IMR-90 (cell line): Measurements from ENCODE around the gene TARS3. TPM values are rescaled to one million over a fixed set of nuclear protein-coding genes. Genes with fewer than 3 reads are reported as not detected.

Experiments
- ATAC-seq: fragments of 200-7000 bp; cut with Tn5 transposase; 2 replicates; pipeline ENCODE4 v1.9.1; 2020; ENCODE audit warnings: low read depth, mild to moderate bottlenecking, moderate library complexity
- BruUV-seq: library from RNA; stranded (reverse); fragments of 400-500 nt; replicated peaks from 2 replicates; lab custom pipeline; 2021; lab: Mats Ljungman, UMichigan
- CTCF ChIA-PET: fragments of 300-600 bp; formaldehyde crosslinking; extraction: SDS; loops from one replicate; lab custom pipeline; 2021; ENCODE audit warnings: antibody characterized with exemption; lab: Yijun Ruan, JAX
- POLR2A ChIA-PET: fragments of 300-600 bp; sonication (Branson Sonifier 250); formaldehyde crosslinking; loops from one replicate; lab custom pipeline; 2022; ENCODE audit warnings: antibody characterized with exemption; ENCODE audit not compliant: unreplicated experiment; lab: Charles Lee
- DNase-seq: peaks from one replicate; pipeline ENCODE4 v3.0.0; 2013
- H2AFZ ChIP-seq: replicated peaks from 2 replicates; pipeline ENCODE3; 2013; ENCODE audit warnings: low read length, mild to moderate bottlenecking; ENCODE audit not compliant: poor library complexity
- H2AK5ac ChIP-seq: 2 replicates; pipeline ENCODE4 v1.6.1; 2013; ENCODE audit warnings: low read depth, low read length, inconsistent platforms
- H2AK9ac ChIP-seq: replicated peaks from 2 replicates; pipeline ENCODE3; 2013; ENCODE audit warnings: mild to moderate bottlenecking, low read depth, low read length, moderate library complexity; ENCODE audit not compliant: poor library complexity
- H2BK120ac ChIP-seq: 2 replicates; pipeline ENCODE4 v1.6.1; 2013; ENCODE audit warnings: low read depth, low read length, inconsistent platforms
- H2BK15ac ChIP-seq: 3 replicates; pipeline ENCODE4 v1.6.1; 2013; ENCODE audit warnings: low read depth, low read length, inconsistent platforms
- H2BK20ac ChIP-seq: 2 replicates; pipeline ENCODE4 v1.6.1; 2013; ENCODE audit warnings: low read depth, mild to moderate bottlenecking, inconsistent platforms, low read length, moderate library complexity
- H2BK5ac ChIP-seq: 2 replicates; pipeline ENCODE4 v1.6.1; 2013; ENCODE audit warnings: mild to moderate bottlenecking, low read depth, low read length, inconsistent platforms; ENCODE audit not compliant: poor library complexity, severe bottlenecking
- H3K14ac ChIP-seq: replicated peaks from 2 replicates; pipeline ENCODE4 v1.6.1; 2013; ENCODE audit warnings: low read depth, low read length, inconsistent platforms
- H3K18ac ChIP-seq: 2 replicates; pipeline ENCODE4 v1.6.1; 2013; ENCODE audit warnings: low read depth, low read length, control low read depth
- H3K23ac ChIP-seq: 2 replicates; pipeline ENCODE4 v1.6.1; 2013; ENCODE audit warnings: low read depth, low read length, inconsistent platforms
- H3K27ac ChIP-seq: 2 replicates; pipeline ENCODE4 v1.5.1; 2013; ENCODE audit warnings: mild to moderate bottlenecking, control low read depth, low read length; ENCODE audit not compliant: insufficient read depth
- H3K27me3 ChIP-seq: 2 replicates; pipeline ENCODE4 v1.6.1; 2013; ENCODE audit warnings: low read length; ENCODE audit not compliant: control insufficient read depth, insufficient read depth
- H3K36me3 ChIP-seq: 2 replicates; pipeline ENCODE4 v1.6.1; 2013; ENCODE audit warnings: low read length, mixed read lengths; ENCODE audit not compliant: control insufficient read depth, insufficient read depth
- H3K4ac ChIP-seq: 2 replicates; pipeline ENCODE4 v1.6.1; 2013; ENCODE audit warnings: low read depth, low read length, inconsistent platforms
- H3K4me1 ChIP-seq: 2 replicates; pipeline ENCODE4 v1.6.1; 2013; ENCODE audit warnings: low read length, mixed read lengths; ENCODE audit not compliant: control insufficient read depth, insufficient read depth
- H3K4me2 ChIP-seq: 2 replicates; pipeline ENCODE4 v1.6.1; 2013; ENCODE audit warnings: low read depth, mild to moderate bottlenecking, control low read depth, low read length, moderate library complexity
- H3K4me3 ChIP-seq: 2 replicates; pipeline ENCODE4 v1.5.1; 2013; ENCODE audit warnings: low read depth, mild to moderate bottlenecking, control low read depth, low read length, moderate library complexity; ENCODE audit not compliant: insufficient read depth
- H3K56ac ChIP-seq: 2 replicates; pipeline ENCODE4 v1.6.1; 2013; ENCODE audit warnings: low read length, inconsistent platforms; ENCODE audit not compliant: insufficient read depth; ENCODE audit errors: extremely low read depth
- H3K79me1 ChIP-seq, 2 experiments: 2 replicates each; pipeline ENCODE4 v1.6.1; 2013; ENCODE audit warnings: low read length in 2 of 2, inconsistent platforms in 1 of 2, low read depth in 1 of 2
- H3K9ac ChIP-seq: 2 replicates; pipeline ENCODE4 v1.6.1; 2013; ENCODE audit warnings: low read depth, low read length, control low read depth
- H3K9me1 ChIP-seq: 2 replicates; pipeline ENCODE4 v1.6.1; 2013; ENCODE audit warnings: low read length, inconsistent platforms; ENCODE audit not compliant: insufficient read depth
- H3K9me3 ChIP-seq: 2 replicates; pipeline ENCODE4 v1.6.1; 2013; ENCODE audit warnings: low read length; ENCODE audit not compliant: control insufficient read depth, insufficient read depth
- H4K20me1 ChIP-seq: 2 replicates; pipeline ENCODE4 v1.6.1; 2013; ENCODE audit warnings: low read length, inconsistent platforms; ENCODE audit not compliant: insufficient read depth
- H4K5ac ChIP-seq: 2 replicates; pipeline ENCODE4 v1.6.1; 2013; ENCODE audit warnings: mild to moderate bottlenecking, low read depth, low read length, control low read depth
- H4K8ac ChIP-seq, 2 experiments: 2 replicates each; pipeline ENCODE4 v1.6.1; 2013; ENCODE audit warnings: low read depth in 2 of 2, low read length in 2 of 2, control low read depth in 1 of 2, inconsistent platforms in 1 of 2
- H4K91ac ChIP-seq: 2 replicates; pipeline ENCODE4 v1.6.1; 2013; ENCODE audit warnings: low read depth, low read length, inconsistent platforms; ENCODE audit not compliant: insufficient read depth
- CEBPB ChIP-seq: IDR thresholded peaks from 2 replicates; pipeline ENCODE4 v1.6.1; 2012; ENCODE audit warnings: low read depth, low read length, improper control_type of control experiment
- CHD1 ChIP-seq: IDR thresholded peaks from 2 replicates; pipeline ENCODE4 v1.6.1; 2012; ENCODE audit warnings: low read depth, low read length, improper control_type of control experiment
- ELK1 ChIP-seq: fragments of 150-350 bp; IDR thresholded peaks from 2 replicates; pipeline ENCODE4 v1.6.1; 2016; ENCODE audit warnings: low read depth, mild to moderate bottlenecking, low read length, moderate library complexity, borderline replicate concordance
- FOS ChIP-seq: fragments of 150-350 bp; IDR thresholded peaks from 2 replicates; pipeline ENCODE4 v1.6.1; 2016; ENCODE audit warnings: low read depth, low read length
- NFE2L2 ChIP-seq: fragments of 150-350 bp; IDR thresholded peaks from 2 replicates; pipeline ENCODE4 v1.6.1; 2016; ENCODE audit warnings: low read depth, mild to moderate bottlenecking, low read length
- POLR2A ChIP-seq: IDR thresholded peaks from 2 replicates; pipeline ENCODE4 v1.6.1; 2012; ENCODE audit warnings: mild to moderate bottlenecking, low read depth, low read length
- RAD21 ChIP-seq: IDR thresholded peaks from 2 replicates; pipeline ENCODE4 v1.6.1; 2012; ENCODE audit warnings: low read length, improper control_type of control experiment
- SMC3 ChIP-seq: fragments of 150-350 bp; IDR thresholded peaks from 2 replicates; pipeline ENCODE4 v1.6.1; 2016; ENCODE audit warnings: low read depth, mild to moderate bottlenecking, antibody characterized with exemption, low read length, moderate library complexity
- WGBS, 2 experiments: methylation state at CpG; one replicate each; pipeline versions ENCODE4 v1.1.5 to v1.1.7; 2013; ENCODE audit warnings: missing lambda C conversion rate in 2 of 2; ENCODE audit not compliant: insufficient read length in 1 of 2; ENCODE audit errors: extremely low coverage in 2 of 2; 5-methylcytosine and 5-hydroxymethylcytosine counted together
- dilution Hi-C: fragments of 300-500 bp; cut with HindIII; formaldehyde crosslinking; loops from one replicate; pipeline ENCODE4 v1.14.3; 2018; ENCODE audit warnings: low sequenced_read_pairs; ENCODE audit not compliant: unreplicated experiment
- in situ Hi-C: fragments of 300-500 bp; cut with MboI; formaldehyde crosslinking; loops from 3 replicates; pipeline ENCODE4 v1.14.3; 2019; ENCODE audit warnings: low sequenced_read_pairs, inconsistent platforms, mixed read lengths
- intact Hi-C: fragments of 100-400 bp; cut with micrococcal nuclease; formaldehyde crosslinking; loops from 2 replicates; pipeline ENCODE4 v1.10.0; 2022
- polyA plus RNA-seq, 3 experiments: library from polyadenylated mRNA; depleted of rRNA; stranded (reverse); fragments of >200 nt; gene quantifications; 2 replicates each; pipeline ENCODE4 v1.2.3, GENCODE V29; 2012; ENCODE audit warnings: low replicate concordance in 1 of 3
- total RNA-seq: library from RNA; depleted of rRNA; stranded (reverse); fragments of >200 nt; gene quantifications from 2 replicates; pipeline ENCODE4 v1.2.3, GENCODE V29; 2012
- TF ChIP-seq, protein P1 (sequence below): conservative IDR thresholded peaks from 2 replicates; pipeline ENCODE4 v1.5.1; 2012; ENCODE audit warnings: mild to moderate bottlenecking, low read depth, low read length, improper control_type of control experiment
- TF ChIP-seq, protein P2 (sequence below): fragments of 150-350 bp; IDR thresholded peaks from 2 replicates; pipeline ENCODE4 v1.6.1; 2017; ENCODE audit warnings: mild to moderate bottlenecking, antibody characterized with exemption, low read length, low read depth

TARS3 gene
- total and polyA plus RNA-seq, 2 of the 4 experiments (the other 2 are of a cell fraction) = 3.4 to 9.3 TPM

DNA sequence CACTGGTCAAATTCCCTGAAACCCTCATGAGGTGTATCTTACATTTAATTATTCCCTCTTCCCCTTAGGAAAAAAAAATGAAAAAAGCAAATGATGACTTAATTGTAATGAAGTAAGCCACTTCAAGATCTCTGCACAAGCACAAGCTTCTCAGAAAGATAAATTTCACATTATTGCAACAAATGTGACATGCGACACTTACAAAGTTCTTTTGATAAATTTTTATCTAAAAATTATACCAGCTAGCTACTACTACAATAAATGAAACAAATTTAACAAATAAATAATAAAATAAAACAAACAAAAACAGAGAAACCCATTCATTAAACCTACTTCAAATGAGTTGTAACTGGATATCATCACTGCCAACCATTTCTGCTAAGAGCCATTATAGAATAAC is 62.1 kb downstream of the TARS3 start:
- no peak overlapping the region for H2AK5ac ChIP-seq
- no peak overlapping the region for H3K4me3 ChIP-seq
- no peak overlapping the region for H2BK15ac ChIP-seq
- no peak overlapping the region for H2BK20ac ChIP-seq
- H3K27me3 ChIP-seq = no peaks in the 10 kb centered on the region
- no peak overlapping the region for H3K23ac ChIP-seq
- peaks cover 0 to 8% of the 10 kb centered on the region in 2 experiments; a peak in 2 of 4 replicates for H3K79me1 ChIP-seq
- WGBS, 2 experiments = no CpG with 5 or more reads among the region's 1 CpG
- no peak for ATAC-seq
- H3K27ac ChIP-seq = no peak overlapping the region
- H3K9me1 ChIP-seq = peaks cover 25% of the 10 kb centered on the region
- no peak overlapping the region for H3K4me2 ChIP-seq
- no peak overlapping the region for H3K9ac ChIP-seq
- H4K5ac ChIP-seq = no peak overlapping the region
- intact Hi-C loops (no loop called here), in situ Hi-C loops (no loop called here), dilution Hi-C loops (no loop called here)
- H3K4ac ChIP-seq = no peak overlapping the region
- H2BK5ac ChIP-seq = no peak overlapping the region
- no peak overlapping the region for H2BK120ac ChIP-seq
- no peak overlapping the region for H3K56ac ChIP-seq
- no peak overlapping the region for H3K14ac ChIP-seq
- H4K20me1 ChIP-seq = no peaks in the 10 kb centered on the region; the same call in 1 of the 2 replicates
- POLR2A ChIA-PET = no interaction called here
- H2AFZ ChIP-seq = no peak overlapping the region
- no peak for TF ChIP-seq FOS
- no peak for TF ChIP-seq ELK1
- TF ChIP-seq, protein P1, sequence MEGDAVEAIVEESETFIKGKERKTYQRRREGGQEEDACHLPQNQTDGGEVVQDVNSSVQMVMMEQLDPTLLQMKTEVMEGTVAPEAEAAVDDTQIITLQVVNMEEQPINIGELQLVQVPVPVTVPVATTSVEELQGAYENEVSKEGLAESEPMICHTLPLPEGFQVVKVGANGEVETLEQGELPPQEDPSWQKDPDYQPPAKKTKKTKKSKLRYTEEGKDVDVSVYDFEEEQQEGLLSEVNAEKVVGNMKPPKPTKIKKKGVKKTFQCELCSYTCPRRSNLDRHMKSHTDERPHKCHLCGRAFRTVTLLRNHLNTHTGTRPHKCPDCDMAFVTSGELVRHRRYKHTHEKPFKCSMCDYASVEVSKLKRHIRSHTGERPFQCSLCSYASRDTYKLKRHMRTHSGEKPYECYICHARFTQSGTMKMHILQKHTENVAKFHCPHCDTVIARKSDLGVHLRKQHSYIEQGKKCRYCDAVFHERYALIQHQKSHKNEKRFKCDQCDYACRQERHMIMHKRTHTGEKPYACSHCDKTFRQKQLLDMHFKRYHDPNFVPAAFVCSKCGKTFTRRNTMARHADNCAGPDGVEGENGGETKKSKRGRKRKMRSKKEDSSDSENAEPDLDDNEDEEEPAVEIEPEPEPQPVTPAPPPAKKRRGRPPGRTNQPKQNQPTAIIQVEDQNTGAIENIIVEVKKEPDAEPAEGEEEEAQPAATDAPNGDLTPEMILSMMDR = no peak
- no peak for TF ChIP-seq RAD21
- TF ChIP-seq POLR2A = no peak
- no peak for TF ChIP-seq CEBPB
- TF ChIP-seq SMC3 = no peak
- no peak for TF ChIP-seq CHD1
- TF ChIP-seq, protein P2, sequence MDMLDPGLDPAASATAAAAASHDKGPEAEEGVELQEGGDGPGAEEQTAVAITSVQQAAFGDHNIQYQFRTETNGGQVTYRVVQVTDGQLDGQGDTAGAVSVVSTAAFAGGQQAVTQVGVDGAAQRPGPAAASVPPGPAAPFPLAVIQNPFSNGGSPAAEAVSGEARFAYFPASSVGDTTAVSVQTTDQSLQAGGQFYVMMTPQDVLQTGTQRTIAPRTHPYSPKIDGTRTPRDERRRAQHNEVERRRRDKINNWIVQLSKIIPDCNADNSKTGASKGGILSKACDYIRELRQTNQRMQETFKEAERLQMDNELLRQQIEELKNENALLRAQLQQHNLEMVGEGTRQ = no peak
- no peak for TF ChIP-seq NFE2L2
- CTCF ChIA-PET = interaction anchor here (0.6 kb wide), 1 partner anchor 867 kb away, joined by 3 read pairs; no protein-coding TSS in a partner anchor
- DNase-seq = no peak
- no peak overlapping the region for H4K91ac ChIP-seq
- peaks cover 4% of the 10 kb centered on the region; the same call in 1 of the 2 replicates for H3K9me3 ChIP-seq
- no peak overlapping the region for H3K18ac ChIP-seq
- H4K8ac ChIP-seq = no peak overlapping the region
- no peaks in the 10 kb centered on the region for H3K4me1 ChIP-seq
- H3K36me3 ChIP-seq = peaks cover 19% of the 10 kb centered on the region
- no TSS peak for BruUV-seq
- H2AK9ac ChIP-seq = no peak overlapping the region
